ENCODE results near the gene TRPV3.

- TF ChIP-seq CTCF (conservative IDR thresholded peaks at IDR 0.05 in 1 of 2, IDR thresholded peaks at IDR 0.05 in 1 of 2; ENCODE audit: low read depth in 1 of 2, low read length in 2 of 2) (no peak), EZH2 (IDR thresholded peaks at IDR 0.05; ENCODE audit: low read length, missing control alignments) (no peak)
Measured at GRCh38 chr17:3469529-3469928, 88.1 kb downstream of the TRPV3 start.
